GM12873 (cell line): Measurements from ENCODE around the gene SSNA1.

Experiments
- TF ChIP-seq, protein P1 (sequence below): IDR thresholded peaks from 2 replicates; pipeline ENCODE4 v1.5.1; 2012; ENCODE audit warnings: low read depth, mild to moderate bottlenecking, moderate library complexity, low read length, control low read depth; ENCODE audit not compliant: insufficient read depth; ENCODE audit errors: missing control alignments

The SSNA1 gene

DNA sequence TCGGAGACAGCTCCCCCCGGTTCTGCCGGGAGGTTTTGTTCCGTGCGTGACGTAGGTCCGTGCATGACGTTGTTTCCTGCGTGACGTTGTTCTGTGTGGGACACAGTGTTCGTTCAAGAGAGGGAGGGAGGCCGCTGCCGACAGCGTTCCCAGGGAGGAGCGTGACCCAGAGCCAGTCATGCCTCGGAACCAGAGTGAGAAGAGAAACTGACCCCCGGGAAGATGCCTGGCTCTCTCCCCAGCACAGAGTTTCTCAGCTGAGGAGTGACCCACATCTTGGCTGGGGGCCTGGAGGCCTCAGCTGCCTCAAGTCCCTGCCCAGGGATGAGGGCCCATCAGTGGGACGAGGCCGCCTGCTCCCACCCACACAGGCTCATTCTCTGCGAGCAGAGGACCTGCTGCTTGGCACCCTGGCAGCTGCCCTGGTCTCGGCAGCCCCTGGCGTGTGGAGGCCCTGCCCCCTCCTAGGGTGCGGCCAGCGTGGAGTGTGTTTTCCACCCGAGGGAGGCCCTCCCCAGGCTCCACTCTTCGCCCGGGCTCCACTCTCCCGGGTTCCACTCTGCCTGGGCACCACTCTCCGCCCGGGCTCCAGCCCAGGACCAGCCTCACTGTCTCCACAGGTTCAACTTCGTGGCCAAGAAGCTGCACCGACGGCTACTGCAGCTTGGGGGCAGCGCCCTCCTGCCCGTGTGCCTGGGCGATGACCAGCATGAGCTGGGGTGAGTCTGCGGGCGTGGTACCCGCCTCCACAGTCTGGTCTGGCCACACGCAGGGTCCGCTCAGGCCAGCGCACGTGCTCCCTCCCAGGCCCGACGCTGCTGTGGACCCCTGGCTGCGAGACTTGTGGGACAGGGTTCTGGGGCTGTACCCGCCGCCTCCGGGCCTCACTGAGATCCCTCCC lies 24.9 kb downstream of the SSNA1 start:
- TF ChIP-seq, protein P1, sequence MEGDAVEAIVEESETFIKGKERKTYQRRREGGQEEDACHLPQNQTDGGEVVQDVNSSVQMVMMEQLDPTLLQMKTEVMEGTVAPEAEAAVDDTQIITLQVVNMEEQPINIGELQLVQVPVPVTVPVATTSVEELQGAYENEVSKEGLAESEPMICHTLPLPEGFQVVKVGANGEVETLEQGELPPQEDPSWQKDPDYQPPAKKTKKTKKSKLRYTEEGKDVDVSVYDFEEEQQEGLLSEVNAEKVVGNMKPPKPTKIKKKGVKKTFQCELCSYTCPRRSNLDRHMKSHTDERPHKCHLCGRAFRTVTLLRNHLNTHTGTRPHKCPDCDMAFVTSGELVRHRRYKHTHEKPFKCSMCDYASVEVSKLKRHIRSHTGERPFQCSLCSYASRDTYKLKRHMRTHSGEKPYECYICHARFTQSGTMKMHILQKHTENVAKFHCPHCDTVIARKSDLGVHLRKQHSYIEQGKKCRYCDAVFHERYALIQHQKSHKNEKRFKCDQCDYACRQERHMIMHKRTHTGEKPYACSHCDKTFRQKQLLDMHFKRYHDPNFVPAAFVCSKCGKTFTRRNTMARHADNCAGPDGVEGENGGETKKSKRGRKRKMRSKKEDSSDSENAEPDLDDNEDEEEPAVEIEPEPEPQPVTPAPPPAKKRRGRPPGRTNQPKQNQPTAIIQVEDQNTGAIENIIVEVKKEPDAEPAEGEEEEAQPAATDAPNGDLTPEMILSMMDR: no peak

GRCh38 chr9:137214620-137215019 lies 26.1 kb downstream of the SSNA1 start:
- TF ChIP-seq, protein P1: no peak

- TF ChIP-seq, protein P1: no peak
Measured at GRCh38 chr9:137215196-137215986, 26.9 kb downstream of the SSNA1 start.

GRCh38 chr9:137216188-137216965 lies 27.9 kb downstream of the SSNA1 start:
- TF ChIP-seq, protein P1: no peak

DNA sequence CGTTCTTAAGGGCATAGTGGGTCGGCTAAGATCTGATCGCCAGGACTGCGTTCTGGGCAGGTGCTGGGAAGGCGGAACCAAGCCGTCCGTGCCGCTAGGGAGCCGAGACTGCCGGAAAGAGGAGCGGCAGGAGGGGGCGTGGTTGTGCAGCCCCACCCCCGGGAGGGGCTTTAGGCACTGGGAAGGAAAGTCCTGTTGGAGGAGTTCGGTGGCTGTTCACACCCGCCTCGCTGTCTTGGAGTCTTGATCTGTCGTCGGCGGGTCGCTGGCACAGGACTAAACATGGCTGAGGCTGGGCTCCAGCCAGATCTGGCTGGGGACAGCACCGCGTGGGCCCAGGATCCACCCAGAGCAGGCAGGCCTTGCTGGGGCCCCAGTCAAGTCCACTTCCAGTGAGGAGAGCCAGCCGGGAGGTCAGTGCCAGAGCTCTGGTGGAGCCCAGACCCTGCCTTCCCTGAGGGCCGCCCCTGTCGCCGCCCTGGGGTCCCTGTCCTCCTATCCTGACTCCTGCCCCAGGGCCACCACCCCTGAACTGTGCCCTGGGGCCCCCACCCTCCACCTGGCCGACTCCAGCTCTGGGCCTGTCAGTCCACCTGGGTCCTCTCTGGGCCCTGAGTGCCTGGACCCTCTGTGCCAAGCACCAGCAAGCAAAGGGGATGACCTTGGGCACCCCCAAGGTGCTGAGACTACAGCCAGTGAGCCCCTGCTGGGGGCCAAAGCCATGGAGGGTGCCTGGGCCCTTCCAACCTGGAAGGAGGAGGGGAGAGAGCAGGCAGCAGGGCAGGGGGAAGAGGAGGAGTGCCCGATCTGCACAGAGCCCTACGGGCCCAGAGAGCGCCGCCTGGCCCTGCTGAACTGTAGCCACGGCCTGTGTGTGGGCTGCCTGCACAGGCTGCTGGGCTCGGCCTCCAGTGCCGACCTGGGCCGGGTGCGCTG lies 29.1 kb downstream of the SSNA1 start:
- TF ChIP-seq, protein P1: no peak

- TF ChIP-seq, protein P1: no peak
Measured at GRCh38 chr9:137218212-137218753, 29.8 kb downstream of the SSNA1 start.
